NCI-H187 treated with DMSO at 0.1 percent for 48 hours (cell line): Measurements from ENCODE around the gene TNRC6C.
"Not testable (repeated sequence)": the region's sequence is repeated elsewhere in the genome, so short reads cannot be mapped to it uniquely, and the experiment has no call there.

Experiments used
- DNase-seq: peaks from one replicate; lab custom pipeline; 2025; lab: John Stamatoyannopoulos, UW

The TNRC6C gene

DNA sequence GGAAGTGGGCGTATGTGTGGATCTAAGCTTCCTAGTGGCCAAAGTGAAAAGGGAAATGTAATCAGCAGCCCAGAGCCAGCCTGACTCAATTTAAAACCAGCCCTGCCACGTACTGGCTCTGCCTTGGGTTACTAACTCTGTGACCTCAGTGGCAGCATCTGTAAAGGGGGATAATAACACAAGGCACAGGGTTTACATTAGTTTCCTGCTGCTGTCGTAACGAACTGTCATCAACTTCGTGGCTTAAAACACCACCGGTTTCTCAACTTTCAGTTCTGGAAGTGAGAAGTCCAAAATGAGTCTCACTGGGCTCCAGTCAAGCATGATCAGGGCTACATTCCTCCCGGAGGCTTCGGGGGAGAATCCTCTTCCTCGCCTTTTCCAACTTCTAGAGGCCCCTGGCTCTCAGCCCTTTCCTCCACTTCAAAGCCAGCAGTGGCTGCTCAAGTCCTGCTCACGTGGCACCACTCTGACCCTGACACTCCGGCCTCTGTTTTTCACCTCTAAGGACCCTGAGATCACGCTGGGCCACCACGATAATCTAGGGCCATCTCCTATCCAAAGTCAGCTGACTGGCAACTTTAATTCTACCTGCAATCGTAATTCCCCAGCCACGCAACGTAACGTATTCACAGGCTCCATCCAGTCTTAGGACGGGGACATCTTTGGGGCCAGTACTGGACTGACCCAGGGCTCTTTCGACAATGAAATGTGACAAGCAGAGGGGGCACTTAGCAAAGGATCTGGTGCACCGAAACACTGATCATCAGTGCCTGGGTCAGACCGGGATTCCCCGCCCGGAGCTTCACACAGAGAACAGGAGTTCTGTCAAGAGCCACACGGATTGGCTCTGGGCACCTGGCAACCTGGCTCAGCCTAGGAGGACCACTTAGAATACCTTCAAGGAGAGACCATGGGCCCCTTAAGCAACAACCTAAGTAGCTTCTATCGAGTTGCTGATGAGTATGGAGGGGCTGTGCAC, 155.6 kb downstream of the TNRC6C start:
- no peak for DNase-seq

- DNase-seq: no peak
Measured at GRCh38 chr17:78114831-78115723, 156.6 kb downstream of the TNRC6C start.

GRCh38 chr17:78115803-78116202, 157.3 kb downstream of the TNRC6C start:
- not testable (repeated sequence) for DNase-seq

DNA sequence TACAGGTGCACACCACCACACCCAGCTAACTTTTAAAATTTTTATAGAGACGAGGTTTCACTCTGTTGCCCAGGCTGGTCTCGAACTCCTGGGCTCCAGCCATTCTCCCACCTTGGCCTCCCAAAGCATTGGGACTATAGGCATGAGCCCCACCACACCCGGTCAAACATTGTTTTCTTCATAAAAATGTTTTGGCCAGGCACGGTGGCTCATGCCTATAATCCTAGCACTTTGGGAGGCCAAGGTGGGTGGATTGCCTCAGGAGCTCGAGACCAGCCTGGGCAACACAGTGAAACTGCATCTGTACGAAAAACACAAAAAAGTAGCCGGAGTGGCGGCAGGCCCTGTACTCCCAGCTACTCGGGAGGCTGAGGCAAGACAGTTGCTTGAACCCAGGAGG, 157.9 kb downstream of the TNRC6C start:
- DNase-seq: no peak

- DNase-seq: no peak
Measured at GRCh38 chr17:78117027-78117981, 158.8 kb downstream of the TNRC6C start.

DNA sequence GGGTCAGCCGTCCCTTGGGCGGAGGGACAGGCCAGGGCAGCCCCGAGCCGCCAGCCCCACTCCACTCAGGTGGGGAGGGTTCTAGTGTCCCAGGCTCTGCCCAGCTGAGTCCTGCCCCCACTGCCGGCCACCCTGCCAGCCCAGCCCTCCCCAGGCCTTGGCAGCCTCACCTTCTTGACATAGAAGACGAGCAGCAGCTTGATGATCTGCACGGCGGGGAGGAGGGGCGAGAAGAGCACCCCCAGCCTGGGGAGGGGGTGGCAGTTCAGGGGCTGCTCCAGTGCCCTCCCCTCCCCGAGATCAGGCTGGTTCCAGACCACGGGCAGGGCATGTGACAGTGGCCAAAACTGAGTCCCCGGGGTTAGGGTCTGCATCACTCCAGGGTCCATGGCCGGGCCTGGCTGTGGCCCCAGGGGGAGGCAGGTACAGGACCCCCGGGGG, 160.3 kb downstream of the TNRC6C start:
- no peak for DNase-seq

DNA sequence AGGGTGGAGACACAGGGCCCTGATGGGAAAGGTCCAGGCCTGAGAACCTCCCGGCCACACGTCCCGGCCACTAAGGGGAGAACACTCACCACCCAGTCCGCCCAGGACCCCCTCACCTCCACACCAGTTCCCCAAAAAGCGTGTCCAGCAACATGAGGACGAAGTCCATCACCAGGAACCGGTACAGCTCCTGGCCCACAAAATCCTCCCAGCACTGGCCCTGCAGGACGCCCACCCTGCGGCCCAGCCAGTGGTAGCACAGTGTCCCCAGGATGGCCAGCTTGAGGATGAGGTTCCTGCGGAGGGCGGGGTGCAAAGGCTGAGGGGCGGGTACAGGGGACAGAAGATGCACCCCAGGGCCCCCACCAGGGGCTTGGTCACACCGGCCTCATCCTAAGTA, 162.0 kb downstream of the TNRC6C start:
- DNase-seq: no peak

DNA sequence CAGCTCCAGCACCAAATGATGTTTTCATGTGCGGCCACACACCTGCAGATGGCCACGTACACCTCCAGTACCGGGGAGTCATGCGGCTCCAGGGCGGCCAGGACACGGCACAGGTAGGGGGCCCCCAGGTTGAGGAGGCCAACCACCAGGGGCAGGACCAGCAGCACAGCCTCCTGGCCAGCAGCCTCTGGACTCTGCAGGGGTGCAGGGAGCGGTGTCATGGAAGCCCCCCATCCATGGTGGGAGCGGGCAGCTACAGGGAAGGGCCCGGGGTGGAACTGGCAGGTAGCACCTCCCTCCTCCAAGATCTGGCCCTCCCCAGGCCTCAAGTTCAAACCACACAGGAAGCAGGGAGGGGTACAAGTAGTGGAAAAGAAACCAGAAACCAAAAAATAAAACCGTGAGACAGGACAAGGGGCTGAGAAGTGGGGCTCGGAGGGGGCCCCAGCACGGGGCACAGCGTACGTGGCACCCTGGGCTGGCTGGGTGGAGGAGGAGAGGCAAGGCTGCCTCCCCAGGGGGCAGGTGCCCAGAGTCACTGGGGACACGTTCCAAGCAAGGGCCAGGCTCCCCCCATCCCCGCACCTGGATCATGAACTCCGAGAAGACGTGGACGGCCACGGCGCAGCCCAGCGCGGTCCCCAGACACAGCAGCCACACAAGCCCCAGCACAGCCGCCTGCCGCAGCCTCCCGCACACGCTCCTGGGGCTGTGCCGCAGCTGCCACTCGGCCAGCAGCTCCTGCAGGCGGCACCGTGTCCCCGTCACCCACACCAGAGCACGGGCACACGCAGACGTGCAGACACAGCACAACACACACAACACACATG, 162.7 kb downstream of the TNRC6C start:
- DNase-seq: no peak

DNA sequence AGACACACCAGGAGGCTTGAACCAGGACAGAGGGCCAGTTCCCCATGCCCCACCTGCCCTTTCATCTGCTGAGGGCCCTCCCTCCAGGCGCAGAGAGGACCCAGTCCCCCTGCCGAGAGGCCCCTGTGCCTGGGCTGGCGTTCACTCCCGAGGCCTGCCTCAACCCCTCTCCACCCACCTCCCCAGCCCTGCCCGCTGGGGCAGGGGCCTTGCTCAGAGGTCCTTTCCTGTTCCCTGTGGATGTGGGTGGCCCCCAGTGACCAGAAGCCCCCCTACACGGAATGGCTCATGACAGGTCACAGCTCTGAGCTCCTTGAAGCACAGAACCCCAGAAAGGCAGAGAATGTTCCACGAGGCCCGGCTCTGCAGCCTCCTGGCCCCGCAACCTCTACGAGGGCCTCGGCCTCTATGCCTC, 163.3 kb downstream of the TNRC6C start:
- DNase-seq: no peak

- DNase-seq: no peak
Measured at GRCh38 chr17:78122216-78122930, 163.9 kb downstream of the TNRC6C start.

DNA sequence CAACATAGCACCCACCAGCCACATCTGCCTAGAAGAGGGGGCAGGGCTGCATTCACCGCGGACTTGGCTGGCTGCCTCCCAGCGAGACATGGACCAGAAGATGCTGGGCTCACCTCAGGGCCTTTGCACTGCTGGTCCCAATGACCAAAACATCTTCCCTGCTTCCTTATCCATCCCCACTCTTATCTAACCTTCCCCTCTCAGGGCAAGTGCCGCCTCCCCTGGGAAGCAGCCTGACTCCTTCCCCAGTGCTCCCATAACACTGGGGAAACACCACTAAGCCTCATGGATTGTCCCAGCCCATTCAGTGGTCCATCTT, 164.4 kb downstream of the TNRC6C start:
- no peak for DNase-seq

DNA sequence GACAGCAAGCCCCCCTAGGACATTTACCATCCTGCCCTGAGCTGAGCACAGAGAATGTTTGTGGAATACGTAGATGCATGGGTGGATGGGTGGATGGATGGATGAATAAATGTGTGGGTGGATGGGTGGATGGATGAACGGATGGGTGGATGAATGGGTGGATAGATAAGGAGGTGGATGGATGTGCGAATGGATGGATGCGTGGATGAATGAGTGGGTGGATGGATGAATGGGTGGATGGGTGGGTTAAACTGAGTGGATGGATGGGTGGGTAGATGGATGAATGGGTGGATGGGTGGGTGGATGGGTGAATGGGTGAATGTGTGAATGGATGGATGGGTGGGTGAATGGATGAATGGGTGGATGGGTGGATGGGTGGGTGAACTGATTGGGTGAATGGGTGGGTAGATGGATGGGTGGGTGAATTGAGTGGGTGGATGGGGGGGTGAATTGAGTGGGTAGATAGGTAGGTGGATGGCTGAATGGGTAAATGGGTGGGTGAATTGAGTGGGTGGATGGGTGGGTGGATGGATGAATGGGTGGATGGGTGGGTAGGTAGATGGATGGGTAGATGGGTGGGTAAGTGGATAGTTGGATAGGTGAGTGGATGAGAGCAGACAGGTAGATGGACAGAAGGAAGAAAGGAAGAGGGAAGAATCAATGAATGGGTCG, 164.9 kb downstream of the TNRC6C start:
- no peak for DNase-seq

GRCh38 chr17:78124081-78124835, 165.8 kb downstream of the TNRC6C start:
- no peak for DNase-seq

- DNase-seq: no peak
Measured at GRCh38 chr17:78124836-78125137, 166.3 kb downstream of the TNRC6C start.

DNA sequence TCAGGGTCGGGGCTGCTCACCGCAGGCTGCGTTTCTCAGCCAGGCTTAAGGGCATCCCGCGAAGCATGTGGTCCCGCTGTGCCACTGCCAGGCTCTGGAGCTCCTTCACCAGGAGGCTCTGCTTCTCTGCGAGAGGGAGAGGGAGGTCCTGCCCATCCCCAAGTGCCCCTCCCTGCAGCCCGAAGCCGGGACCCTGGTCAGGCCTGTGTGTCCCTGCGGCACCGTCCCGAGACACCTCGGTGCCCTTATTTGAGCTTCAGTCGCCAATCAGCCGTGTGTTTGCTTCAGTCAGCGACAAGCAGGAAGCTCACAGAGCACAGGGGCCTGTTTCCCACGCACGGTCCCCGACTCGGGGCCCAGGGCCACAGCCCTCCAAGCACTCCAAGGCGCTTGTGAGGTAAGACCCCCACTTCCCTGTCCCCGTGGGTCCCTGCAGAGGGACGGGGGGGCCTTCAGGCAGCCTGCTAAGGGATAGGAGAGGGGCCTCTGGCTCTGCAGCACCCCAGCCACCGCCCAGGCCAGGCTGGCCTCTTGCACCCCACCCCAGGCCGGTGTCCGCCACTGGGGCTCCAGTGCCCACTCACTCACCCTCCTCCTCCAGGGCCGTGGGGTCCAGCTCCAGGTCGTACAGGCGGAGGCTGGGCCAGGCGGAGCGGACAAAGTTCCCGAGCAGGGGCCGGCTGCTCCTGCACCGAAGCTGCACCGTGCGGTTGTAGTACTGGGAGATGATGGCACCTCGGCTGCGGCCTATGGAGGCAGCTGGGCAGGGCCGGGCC, 166.8 kb downstream of the TNRC6C start:
- no peak for DNase-seq

DNA sequence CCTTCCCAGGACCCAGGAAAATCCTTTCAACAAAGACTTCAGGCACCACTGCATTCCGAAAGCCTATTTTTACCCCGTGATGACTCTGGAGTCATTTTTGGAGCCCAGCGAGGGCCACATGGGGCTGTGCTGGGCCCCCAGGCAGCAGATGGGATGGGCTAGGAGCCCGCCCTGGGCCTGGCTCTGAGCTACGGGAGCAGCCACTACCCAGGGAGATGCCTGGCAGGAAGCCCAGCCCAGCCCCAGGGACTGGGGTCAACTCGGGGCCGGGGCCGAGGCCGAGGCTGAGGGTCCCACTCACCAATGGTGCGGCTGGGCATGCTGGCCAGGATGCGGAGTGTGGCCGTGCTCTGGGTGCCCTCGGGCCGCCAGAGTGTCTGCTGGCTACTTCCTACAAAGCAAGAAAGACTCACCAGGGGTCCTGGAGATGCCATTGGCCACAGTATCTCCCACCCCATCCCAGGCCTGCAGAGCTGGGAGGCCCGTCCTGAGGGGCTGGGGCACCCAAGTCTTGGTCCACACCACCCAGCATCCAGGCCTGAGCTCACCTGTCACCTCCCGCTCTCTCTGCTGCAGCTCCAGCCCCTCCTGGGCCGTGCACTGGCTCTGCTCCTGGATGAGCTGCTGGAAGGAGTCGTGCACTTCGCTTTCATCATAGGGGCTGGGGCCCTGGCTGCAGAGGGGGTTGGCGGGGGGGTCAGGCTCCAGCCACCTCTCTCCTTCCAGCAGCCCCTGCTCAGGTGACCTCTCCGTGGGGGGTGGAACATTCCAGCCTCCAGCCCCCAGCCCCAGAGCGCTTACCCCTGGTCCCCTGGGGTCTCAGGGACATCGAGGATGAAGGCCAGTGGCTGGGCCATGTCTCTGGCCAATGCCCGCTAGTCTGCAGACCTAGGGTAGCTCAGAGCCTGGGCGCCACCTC, 167.7 kb downstream of the TNRC6C start:
- DNase-seq: no peak

DNA sequence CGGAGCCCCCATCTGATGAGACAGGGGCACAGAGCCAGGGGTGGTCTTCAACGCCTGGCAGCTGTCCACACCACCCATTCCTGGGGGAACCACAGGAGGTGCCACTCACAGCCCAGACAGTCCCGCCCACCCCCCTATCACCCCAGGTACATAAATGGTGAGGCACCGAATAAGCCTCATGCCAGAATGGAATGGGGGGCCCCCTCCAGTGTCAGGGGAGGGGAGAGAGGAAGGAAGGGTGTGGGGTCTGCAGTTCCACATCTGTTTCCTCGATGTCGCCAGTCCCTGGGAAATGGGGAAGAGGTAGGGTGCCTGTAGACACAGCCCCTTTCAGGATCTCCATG, 168.4 kb downstream of the TNRC6C start:
- no peak for DNase-seq
